Measurements from ENCODE around the gene CAPN15.
A peak's percentile ranks its signal among the peaks of the same experiment; 100 is the strongest.

The CAPN15 gene

GRCh38 chr16:583815-584591 is 56.5 kb downstream of the CAPN15 start:
- peaks cover 68% of the 10 kb centered on the region for H3K4me1 ChIP-seq
- H3K27me3 ChIP-seq: no peaks in the 10 kb centered on the region
- no peak for TF ChIP-seq Cebpa-rat (IDR thresholded peaks at IDR 0.05)
- 0 out of 2 replicates have a peak, but pooled peaks cover 8% of the 10 kb centered on the region for H3K36me3 ChIP-seq
- peak overlapping the region; percentile 15; the same call in 1 of the 2 replicates for H3K4me3 ChIP-seq
- H4K20me1 ChIP-seq: peaks cover 21% of the 10 kb centered on the region; the same call in 1 of the 2 replicates
- peak overlapping the region; percentile 70 for H3K27ac ChIP-seq
- peak overlapping the region; percentile 84 for H3K4me2 ChIP-seq
- H3K9me3 ChIP-seq: no peaks in the 10 kb centered on the region
- peak overlapping the region; percentile 58 for H3K9ac ChIP-seq

- peaks cover 24% of the 10 kb centered on the region for H4K20me1 ChIP-seq
- H3K4me1 ChIP-seq: peaks cover 55% of the 10 kb centered on the region
- H3K4me2 ChIP-seq: peak overlapping the region; percentile 17; the same call in 1 of the 2 replicates
- no peaks in the 10 kb centered on the region for H3K9me3 ChIP-seq
- H3K4me3 ChIP-seq: no peak overlapping the region
- H3K36me3 ChIP-seq: 0 out of 2 replicates have a peak, but pooled peaks cover 8% of the 10 kb centered on the region
- no peaks in the 10 kb centered on the region for H3K27me3 ChIP-seq
- no peak overlapping the region for H3K9ac ChIP-seq
- H3K27ac ChIP-seq: no peak overlapping the region
- no peak for TF ChIP-seq Cebpa-rat (IDR thresholded peaks at IDR 0.05)
Measured at GRCh38 chr16:585351-585750, 57.8 kb downstream of the CAPN15 start.

GRCh38 chr16:586047-586644 is 58.6 kb downstream of the CAPN15 start:
- Histone ChIP-seq H3K27me3 (no peaks in the 10 kb centered on the region), H4K20me1 (peaks cover 32% of the 10 kb centered on the region), H3K4me3 (no peak overlapping the region), H3K4me1 (peaks cover 63% of the 10 kb centered on the region), H3K9me3 (no peaks in the 10 kb centered on the region), H3K36me3 (0 out of 2 replicates have a peak, but pooled peaks cover 5% of the 10 kb centered on the region), H3K4me2 (peak overlapping the region; percentile 93; the same call in 1 of the 2 replicates), H3K27ac (no peak overlapping the region), H3K9ac (no peak overlapping the region)
- no peak for TF ChIP-seq Cebpa-rat (IDR thresholded peaks at IDR 0.05)

GRCh38 chr16:586645-587590 is 59.4 kb downstream of the CAPN15 start:
- Histone ChIP-seq H3K4me1 (peaks cover 71% of the 10 kb centered on the region), H3K36me3 (0 out of 2 replicates have a peak, but pooled peaks cover 5% of the 10 kb centered on the region), H3K9me3 (no peaks in the 10 kb centered on the region), H4K20me1 (peaks cover 40% of the 10 kb centered on the region), H3K27ac (peak overlapping the region; percentile 96), H3K9ac (peak overlapping the region; percentile 96), H3K4me3 (peak overlapping the region; percentile 94), H3K4me2 (peak overlapping the region; percentile 93), H3K27me3 (no peaks in the 10 kb centered on the region)
- no peak for TF ChIP-seq Cebpa-rat (IDR thresholded peaks at IDR 0.05)

- Histone ChIP-seq H3K9me3 (no peaks in the 10 kb centered on the region), H4K20me1 (peaks cover 56% of the 10 kb centered on the region), H3K27me3 (no peaks in the 10 kb centered on the region), H3K36me3 (no peaks in the 10 kb centered on the region), H3K27ac (peak overlapping the region; percentile 96), H3K4me3 (peak overlapping the region; percentile 94), H3K4me1 (peaks cover 73% of the 10 kb centered on the region), H3K9ac (peak overlapping the region; percentile 96), H3K4me2 (peak overlapping the region; percentile 93)
- TF ChIP-seq Cebpa-rat (IDR thresholded peaks at IDR 0.05): no peak
Measured at GRCh38 chr16:588639-588888, 61.1 kb downstream of the CAPN15 start.

GRCh38 chr16:588889-589657 is 61.6 kb downstream of the CAPN15 start:
- peaks cover 73% of the 10 kb centered on the region for H3K4me1 ChIP-seq
- peak overlapping the region; percentile 96 for H3K9ac ChIP-seq
- H4K20me1 ChIP-seq: peaks cover 56% of the 10 kb centered on the region

GRCh38 chr16:589658-590187 is 62.2 kb downstream of the CAPN15 start, which contains the start of gene RAB40C:
Gene RAB40C (plus strand): TSS chr16:590066. CDS start chr16:590292, 226 bp downstream.
- Histone ChIP-seq H4K20me1 (peaks cover 63% of the 10 kb centered on the region), H3K4me3 (peak within 1 kb of the TSS; percentile 94), H3K9me3 (no peaks in the 10 kb centered on the region), H3K9ac (peak within 1 kb of the TSS; percentile 96), H3K36me3 (no peaks in the 10 kb centered on the region), H3K27ac (peak within 1 kb of the TSS; percentile 96), H3K4me1 (peaks cover 75% of the 10 kb centered on the region), H3K4me2 (peak within 1 kb of the TSS; percentile 96), H3K27me3 (no peaks in the 10 kb centered on the region)
- no peak for TF ChIP-seq Cebpa-rat (IDR thresholded peaks at IDR 0.05)

More at GRCh38 chr16:588889-589657, 61.6 kb downstream of the CAPN15 start:
- no peaks in the 10 kb centered on the region for H3K36me3 ChIP-seq
- H3K9me3 ChIP-seq: no peaks in the 10 kb centered on the region
- H3K27ac ChIP-seq: peak overlapping the region; percentile 96
- TF ChIP-seq Cebpa-rat (IDR thresholded peaks at IDR 0.05): no peak
- H3K4me3 ChIP-seq: peak overlapping the region; percentile 94
- H3K27me3 ChIP-seq: no peaks in the 10 kb centered on the region
- peak overlapping the region; percentile 93 for H3K4me2 ChIP-seq

- peak overlapping the region; percentile 91 for H3K9ac ChIP-seq
- H3K27ac ChIP-seq: peak overlapping the region; percentile 79
- peaks cover 69% of the 10 kb centered on the region for H4K20me1 ChIP-seq
- peaks cover 80% of the 10 kb centered on the region for H3K4me1 ChIP-seq
- H3K27me3 ChIP-seq: no peaks in the 10 kb centered on the region
- H3K4me3 ChIP-seq: peak overlapping the region; percentile 94
- H3K4me2 ChIP-seq: peak overlapping the region; percentile 96
- no peaks in the 10 kb centered on the region for H3K9me3 ChIP-seq
- no peak for TF ChIP-seq Cebpa-rat (IDR thresholded peaks at IDR 0.05)
- no peaks in the 10 kb centered on the region; the same call in 1 of the 2 replicates for H3K36me3 ChIP-seq
Measured at GRCh38 chr16:590188-590814, 62.8 kb downstream of the CAPN15 start.
